Activated T-helper 1 cell treated with Interleukin-2 at 50 U/mL for 16 hours (primary cell): Measurements from ENCODE around the gene EP400.
A peak's percentile ranks its signal among the peaks of the same experiment; 100 is the strongest.
"Not testable (repeated sequence)": the region's sequence is repeated elsewhere in the genome, so short reads cannot be mapped to it uniquely, and the experiment has no call there.

Experiments
- DNase-seq: peaks from one replicate; pipeline ENCODE4 v3.0.0-alpha.2; 2020; ENCODE audit warnings: low read depth

The EP400 gene

DNA sequence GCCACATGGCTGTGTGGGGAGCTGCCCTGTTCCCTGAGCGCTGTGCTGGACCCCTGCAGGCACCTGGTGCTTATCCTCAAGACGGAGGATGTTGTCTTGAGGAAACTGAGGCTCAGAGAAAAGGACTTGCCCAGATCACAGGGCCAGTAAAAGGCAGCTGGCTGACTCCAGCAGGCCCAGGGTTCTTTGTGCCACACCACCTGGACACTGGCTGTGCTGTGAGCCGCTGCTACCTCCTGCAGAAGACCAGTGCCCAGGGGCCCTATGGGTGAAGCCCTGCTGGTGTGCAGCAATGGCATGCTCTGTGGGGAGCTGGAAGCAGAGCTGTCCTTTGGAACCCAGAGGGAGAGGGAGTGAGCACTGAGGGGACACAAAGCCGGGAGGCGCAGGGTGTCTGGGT is 118.5 kb downstream of the EP400 start:
- DNase-seq: no peak

DNA sequence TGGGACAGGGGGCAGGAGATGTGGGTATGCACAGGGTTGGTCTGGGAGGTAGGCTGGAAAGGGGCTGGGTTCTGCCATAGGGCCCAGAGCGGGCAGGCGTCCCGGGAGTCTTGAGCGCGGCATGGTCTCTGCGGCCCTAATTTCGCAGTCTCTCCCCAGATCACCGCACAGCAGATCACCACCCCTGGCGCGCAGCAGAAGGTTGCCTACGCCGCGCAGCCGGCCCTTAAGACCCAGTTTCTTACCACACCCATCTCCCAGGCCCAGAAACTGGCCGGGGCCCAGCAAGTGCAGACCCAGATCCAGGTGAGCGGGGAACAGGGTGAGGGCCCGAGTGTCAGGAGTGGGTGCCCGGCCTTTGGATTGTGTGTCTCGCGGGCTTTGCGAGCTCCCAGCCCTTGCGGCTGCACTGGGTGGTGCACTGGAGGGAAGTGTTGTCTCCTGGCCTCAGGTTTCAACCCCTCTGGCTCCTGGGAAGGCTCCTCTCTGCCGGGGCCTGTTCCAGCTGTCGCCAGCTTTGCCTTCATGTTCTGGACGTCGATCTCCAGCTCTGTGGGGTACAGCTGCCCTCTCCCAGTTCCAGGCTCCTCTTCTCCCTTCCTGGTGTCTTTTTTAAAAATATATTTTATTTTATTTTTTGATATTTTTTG is 119.7 kb downstream of the EP400 start:
- no peak for DNase-seq

DNA sequence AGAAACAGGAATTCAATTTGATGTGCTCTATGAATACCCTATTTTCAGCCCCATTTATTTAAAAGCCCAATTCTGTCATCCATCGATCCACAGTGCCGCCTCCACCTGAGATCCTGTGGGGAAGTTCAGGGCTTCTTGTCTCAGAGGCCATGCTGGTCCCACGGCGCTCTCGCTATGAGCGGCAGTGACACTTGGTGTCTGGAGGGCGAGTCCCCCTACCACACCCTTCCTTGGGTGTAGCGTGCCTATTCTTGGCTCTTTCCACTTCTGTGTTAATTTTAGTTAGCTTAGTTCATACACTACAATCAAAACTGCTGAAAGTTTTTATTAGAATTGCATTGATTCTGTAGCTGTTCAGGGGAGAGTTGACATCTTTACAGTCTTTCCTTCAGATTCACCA is 120.6 kb downstream of the EP400 start:
- DNase-seq: no peak

DNA sequence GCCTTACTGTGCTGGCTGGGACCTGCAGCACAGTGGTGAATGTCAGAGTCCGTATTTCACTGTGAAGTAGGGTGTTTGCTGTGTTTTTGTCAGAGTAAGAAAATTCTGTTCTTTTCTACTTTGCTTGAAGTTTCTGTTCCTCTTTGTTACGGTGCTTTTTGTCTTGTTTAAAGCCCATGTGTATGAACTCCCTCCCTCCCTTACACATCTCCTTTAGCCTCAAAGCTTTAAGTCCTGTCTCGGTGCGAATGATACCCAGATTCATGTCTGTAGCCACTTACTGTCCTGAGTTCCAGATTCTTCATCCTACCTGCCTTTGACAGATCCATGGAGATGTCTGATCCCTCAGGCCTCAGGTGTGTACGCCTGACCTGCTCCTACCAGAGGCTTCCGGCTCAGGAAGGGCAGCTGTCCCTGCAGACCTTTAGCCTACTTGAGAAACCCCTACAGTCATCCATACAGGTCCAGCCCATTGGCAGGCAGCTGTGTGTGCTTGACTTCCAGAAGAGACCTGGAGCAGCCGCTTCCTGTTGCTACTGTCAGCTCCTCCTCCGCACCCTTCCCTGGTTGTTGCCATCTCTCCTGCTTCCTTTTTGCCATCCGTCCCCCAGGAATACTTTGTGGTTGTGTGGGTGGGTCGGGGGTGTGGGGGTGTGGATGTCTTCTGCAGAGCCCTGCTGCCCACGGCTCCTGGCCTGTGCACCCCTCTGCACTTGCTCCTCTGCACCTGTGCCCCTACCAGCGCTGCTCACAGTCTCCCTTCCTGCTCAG is 121.5 kb downstream of the EP400 start:
- DNase-seq: no peak

DNA sequence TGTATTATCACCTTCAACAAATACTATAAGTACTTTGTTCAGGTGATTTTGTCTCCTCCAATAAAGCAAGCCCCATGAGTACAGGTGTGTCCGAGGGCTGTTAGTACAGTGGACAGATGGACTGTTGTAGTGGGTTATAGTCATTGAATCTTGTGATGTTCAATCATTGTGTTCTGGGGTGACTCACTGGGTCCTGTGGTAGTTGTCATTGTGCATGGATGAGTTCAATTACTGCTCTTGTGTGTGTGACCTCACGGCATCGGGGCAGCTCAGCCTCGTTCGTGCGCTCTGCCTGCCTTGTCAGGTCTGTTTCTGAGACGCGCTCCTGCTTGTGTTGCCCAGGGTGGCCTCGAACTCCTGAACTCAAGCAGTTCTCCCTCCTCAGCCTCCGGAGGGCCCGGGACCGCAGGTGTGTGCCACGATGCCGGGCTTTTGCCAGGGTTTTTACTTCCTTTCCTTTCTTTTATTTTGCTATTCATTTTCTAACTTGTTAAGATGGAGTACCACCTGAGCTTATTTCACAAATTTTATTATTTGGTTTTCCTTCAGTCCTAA is 122.2 kb downstream of the EP400 start:
- DNase-seq: no peak

DNA sequence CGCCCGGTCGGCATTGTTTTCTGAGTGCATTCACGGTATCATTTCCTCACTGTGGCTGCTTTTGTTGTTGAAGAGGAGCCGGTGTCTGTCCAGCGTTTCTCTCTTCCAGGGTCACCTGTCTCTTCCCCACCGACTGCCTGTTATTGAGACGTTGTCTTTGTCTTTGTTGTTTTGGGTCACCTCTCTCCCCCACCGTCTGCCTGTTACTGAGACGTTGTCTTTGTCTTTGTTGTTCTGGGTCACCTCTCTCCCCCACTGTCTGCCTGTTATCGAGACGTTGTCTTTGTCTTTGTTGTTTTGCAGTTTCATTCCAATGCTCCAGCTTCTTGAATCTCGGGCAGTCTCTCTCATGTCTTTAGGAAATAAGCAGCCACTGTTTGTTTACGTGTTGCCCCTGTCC is 124.5 kb downstream of the EP400 start:
- DNase-seq: no peak

DNA sequence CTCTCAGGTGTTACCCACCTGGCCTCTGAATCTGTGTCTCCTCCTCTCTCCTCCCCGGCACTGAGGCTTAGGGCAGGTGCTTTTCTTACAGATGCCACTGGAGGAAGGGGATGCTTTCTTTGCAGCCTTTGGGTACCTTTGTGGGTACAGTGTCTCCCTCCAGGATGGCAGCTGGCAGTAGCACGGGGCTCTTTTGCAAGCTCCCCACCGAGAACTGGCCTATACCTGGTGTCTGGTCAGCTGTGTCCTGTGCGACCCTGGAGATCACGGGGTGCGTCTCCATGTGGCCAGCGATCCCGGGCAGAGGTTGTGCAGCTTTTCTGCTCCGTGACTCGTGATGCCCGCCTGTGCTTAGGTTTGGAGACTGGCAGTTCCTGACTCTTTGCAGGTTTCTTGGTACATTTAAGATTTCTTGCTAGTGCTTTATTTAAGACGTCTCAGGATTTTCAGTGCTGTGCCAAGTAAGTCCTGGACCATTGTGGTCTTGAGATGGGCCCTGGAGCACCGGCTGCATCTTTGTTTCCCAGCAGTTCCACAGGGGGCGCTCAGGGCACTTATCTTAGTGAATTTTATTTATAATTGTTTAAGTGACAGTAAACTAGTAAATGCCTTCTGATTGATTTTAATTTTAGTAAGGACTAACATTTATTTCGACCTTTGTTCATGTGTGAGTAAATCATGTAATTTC is 125.4 kb downstream of the EP400 start:
- DNase-seq: no peak

DNA sequence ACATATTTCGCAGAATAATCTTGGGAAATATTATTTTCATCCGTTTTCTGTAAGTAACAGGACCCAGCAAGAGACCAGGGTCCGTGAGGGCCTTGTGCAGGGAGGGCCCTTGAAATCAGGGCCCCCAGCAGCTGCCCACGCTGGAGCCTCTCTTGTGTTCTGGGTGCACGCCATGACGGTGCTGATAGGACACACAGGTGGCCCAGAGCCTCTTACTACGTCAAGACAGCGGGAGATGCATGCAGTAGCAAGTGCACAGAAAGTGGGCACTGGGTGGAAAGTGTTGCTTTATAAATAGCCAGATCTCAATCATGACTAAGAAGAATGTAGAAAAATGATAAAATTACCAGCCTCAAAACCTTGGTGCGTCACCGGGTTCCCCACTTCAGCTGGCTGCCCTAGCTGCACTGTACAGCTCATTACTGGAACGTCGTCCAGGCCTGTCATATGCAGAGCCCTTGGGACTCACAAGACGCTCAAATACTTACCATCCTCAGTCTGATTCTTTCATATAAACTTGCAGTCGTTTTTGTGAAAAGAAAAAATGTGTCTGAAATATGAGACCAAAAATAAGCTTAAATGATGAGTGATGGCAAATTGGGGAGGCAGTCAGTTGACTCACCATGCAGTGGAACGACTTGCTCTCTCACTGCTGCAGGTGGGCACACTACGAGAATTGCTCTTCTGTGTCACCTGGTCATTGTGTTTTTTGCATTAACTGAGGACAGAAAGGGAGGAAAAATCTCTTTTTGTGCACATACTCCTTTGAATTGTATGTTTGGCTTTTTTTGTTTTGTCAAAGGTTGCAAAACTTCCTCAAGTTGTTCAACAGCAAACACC is 126.2 kb downstream of the EP400 start:
- no peak for DNase-seq

DNA sequence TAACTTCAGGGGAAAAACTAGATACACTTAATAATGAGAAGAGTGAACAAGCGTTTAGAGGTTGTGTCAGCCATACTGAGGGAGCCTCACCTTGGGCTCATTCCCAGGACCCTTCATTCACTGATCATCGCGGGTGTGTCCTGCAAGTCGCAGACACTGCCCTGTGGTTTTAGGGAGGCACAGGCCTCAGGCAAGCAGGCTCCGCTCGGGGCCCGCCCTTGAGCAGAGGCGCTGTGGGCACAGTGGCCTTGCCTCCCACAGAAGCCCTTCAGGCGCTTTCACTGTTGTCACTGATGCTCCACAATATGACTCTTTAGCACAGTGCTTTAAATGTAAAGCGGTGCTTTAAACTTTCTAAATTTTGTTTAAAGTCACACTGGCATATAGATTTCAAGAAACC is 127.0 kb downstream of the EP400 start:
- DNase-seq: no peak

DNA sequence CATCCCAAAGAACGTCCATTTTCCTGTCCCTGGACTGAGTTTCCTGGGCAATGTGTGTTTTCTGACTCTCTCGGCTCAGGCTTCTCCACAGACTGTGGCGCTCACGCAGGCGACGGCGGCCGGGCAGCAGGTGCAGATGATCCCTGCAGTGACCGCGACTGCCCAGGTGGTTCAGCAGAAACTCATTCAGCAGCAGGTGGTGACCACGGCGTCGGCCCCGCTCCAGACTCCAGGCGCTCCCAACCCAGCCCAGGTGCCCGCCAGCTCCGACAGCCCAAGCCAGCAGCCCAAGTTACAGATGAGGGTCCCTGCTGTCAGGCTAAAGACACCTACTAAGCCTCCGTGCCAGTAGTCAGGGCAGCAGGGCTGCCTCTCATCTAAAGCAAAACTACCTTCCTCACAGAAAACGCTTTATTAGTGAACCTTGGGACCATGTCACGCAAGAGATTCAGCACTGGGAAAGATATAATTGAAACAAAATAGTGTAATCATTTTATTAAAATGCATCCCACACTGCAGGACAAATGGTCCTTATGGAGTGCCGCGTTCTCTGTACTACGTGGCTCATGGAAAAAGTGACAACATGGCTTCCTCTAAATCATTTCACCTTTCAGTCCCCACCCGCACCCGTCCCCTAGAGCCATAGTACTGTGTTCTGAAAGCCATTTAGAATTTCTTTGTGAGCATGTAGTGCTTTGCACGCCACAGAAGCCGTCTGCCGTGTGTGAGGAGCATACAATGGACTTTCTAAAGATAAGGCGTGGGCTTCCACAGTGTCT is 127.8 kb downstream of the EP400 start:
- DNase-seq: no peak

DNA sequence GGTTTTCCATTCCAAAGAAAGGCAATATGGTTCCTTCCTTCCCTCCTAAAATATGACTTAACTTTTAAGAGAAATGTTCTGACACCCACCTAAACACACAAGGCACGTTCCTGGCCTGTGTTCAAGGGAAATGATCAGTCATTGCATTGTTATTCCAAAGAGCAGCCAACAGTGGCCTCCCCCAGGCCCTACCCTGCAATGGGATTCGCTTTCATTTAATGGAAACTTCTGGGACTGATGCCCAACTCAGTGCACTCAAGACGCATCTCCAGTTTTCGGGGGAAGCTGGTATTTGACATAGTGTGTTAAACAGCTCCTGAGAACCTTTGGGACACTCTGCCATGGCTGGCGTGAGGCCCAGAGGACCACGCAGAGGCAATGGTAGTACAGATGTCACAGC is 128.4 kb downstream of the EP400 start:
- DNase-seq: no peak

DNA sequence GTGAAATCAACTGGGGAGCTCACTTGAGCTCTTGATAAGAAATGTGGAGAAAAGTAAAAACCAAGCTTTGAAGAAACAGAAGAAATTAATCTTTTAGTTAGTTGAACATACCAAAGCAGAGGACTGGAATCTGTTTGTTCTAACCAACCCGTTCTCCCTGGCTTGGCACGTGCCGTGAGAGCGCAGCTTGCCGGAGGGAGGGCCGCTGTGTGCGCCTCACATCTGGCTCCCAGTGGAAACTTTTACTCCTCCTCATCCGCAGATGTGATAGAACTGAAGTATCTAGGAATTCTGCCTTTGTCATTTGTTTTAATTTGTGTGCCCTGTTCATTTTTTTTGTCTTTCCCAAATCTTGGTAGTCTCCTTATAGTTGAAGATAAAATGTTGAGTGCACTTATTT is 129.5 kb downstream of the EP400 start:
- no peak for DNase-seq

DNA sequence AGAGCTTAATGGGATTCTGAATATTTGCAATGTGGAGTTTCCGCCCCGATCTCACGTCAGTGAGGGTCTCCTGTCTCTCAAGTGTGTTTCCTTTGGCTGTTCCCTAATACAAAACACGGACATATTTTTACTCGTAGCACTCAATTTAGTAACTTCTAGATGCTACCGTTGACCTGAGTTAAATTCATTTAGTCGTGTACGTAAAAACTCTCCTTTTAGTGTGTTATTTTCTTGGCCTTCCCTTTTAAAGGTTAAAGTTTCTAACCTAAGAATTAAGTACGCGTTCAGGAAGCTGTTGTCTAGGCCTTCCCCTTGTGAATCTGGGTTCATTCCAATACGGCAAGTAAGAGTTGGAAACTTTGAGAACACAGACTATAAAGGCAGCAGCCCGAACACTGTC is 130.0 kb downstream of the EP400 start:
- DNase-seq: no peak

DNA sequence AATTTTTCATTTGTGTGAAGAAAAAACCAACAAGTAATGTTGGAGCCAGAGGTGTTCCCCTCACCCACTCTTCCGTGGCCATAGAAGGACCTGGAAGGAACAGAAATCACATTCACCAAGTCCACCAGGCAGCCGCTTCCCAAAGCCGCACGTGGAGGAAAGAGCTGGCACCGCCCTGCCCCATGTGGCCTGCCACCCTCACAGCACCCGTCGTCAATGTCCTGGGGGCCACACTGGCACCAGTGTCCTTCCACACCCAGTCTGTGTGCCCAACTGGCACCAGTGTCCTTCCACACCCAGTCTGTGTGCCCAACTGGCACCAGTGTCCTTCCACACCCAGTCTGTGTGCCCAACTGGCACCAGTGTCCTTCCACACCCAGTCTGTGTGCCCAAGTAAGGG is 130.8 kb downstream of the EP400 start:
- not testable (repeated sequence) for DNase-seq

DNA sequence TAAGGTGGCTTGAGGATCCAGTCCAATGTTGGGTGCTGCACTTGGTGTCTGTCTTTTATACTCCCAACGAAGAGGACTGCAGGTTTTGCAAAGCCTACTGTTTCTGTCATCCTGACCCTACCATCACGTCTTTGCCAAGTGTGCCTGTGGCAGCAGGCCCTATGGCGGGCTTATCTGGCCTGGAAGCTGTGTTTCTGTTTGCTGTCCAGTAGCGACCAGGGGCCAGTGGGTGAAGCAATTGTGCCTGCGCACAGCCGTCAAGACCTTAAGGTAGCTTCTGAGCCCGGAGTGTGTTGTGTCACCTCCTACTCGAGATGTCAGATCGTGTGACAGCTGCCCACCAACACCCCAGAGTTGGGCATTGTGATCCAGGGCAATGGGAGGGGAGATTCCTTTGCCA is 131.7 kb downstream of the EP400 start:
- no peak for DNase-seq

DNA sequence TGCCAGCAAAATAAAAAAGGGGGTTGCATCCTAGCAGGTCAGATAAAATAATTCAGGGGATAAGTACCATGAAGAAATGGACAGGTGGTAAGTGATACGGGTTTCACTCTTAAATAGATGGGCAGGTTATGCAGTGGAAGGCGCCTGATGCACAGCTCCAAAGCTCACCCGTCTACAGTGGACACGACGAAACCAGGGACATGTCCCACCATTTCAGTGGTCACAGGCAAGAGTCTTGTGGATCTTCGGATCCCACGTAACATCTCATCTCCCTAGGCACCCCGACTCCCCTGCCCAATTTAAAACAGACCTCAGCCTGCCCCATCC is 133.8 kb downstream of the EP400 start:
- no peak for DNase-seq

DNA sequence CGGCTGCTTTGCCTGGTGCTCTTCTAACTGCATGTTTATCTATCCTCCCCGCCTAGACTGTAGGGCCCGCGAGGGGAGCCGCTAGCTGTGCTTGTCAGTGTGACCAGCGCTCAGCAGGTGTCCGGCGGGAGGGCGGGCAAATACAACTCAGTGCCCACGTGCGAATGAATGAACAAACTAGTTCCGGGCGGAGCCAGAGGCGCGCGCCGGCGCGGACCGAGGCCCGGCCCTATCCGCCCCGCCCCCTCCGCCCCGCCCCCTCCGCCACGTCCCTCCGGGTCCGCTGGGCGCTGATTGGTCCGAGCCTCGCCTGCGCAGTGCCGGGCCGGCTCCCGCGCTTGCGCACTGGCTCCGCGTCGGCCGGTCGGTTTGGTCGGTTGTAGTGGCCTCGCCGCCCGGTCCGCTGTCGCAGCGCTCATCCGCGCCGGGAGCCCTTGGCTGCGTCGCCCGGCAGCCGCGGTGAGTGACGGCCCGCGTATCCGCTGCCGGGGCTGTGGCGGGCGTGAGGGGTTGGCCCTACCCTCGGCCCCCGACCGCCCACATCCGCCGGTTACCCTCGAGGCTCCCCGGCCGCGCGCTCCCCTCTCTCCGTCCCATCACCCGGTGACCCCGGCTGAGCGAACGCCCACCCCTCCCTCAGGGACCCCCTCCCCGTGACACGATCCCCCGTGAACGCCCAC is 134.3 kb downstream of the EP400 start:
- DNase-seq: peak; percentile 85

DNA sequence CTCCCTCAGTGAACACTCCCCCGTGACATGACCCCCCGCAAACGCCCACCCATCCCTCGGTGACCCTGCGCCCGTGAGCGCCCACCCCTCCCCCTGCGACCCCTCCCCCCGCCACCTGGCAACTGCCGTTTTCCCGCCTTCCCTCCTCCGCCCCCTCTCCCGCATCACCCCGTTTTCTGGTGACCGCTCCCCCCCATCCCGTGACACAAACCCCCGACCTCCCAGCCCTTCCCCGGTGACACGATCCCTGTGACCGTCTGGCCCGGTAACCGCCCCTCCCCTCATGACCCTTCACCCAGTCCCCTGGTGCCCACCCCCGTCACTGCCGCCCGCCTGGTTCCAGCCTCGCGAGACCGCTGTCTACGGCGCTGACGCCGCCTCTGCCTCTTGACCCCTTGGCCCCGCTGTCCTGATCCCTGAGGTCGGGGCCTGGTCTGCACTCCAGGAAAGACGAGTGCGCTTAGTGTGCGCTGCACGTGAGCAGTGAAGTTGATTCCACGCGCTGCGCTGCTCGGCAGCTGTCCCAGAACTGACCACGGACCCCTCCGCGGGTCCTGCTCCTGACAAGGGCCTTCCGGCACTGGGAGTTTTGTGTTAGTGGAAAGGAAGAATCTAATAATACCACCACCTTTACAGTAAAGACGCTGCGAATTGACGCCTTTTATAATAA is 135.0 kb downstream of the EP400 start:
- no peak for DNase-seq

DNA sequence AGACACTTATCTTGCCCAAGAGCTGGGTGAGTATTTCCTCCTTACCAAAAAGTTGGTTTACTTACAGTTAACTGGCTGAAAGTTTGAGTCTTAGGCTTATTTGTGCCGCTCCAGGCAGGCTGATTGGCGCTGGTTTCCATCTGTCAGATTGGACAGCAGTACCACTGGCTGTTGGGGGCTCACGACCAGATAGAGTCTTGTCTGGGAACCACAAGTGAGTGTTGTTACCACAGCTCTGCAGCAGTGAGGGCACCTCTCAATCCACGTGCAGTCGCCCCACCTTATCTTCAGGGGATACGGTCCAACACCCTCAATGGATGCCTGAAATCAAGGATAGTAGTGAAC is 135.5 kb downstream of the EP400 start:
- no peak for DNase-seq

DNA sequence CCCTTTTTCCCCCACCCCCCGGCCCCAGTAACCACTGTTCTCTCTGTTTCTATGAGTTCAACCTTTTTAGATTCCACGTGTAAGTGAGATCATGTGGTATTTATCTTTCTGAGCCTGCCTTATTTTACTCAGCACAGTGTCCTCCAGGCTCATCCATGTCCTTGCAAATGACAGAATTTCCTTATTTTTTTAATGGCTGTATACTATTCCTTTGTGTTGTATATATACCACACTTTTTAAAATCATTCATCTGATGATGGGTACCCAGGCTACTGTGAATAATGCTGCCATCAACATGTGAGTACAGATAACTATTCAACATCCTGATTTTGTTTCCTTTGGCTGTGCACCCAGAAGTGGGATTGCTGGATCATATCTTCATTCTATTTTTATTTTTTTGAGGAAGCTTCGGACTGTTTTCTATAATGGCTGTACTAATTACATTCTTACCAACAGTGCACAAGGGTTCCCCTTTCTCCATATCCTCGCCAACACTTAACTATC is 139.7 kb downstream of the EP400 start:
- no peak for DNase-seq
